ENCODE results near the gene MSI2.

MSI2 gene

GRCh38 chr17:57541472-57542394 lies 285.4 kb downstream of the MSI2 start:
- no peak for DNase-seq (ENCODE audit: low read depth)

- DNase-seq (ENCODE audit: low read depth): no peak
These were observed 286.2 kb downstream of the MSI2 start for GRCh38 chr17:57542510-57542909.

- DNase-seq (ENCODE audit: low read depth): no peak
These were observed 286.9 kb downstream of the MSI2 start for GRCh38 chr17:57543230-57543629.

GRCh38 chr17:57544401-57544800 lies 288.1 kb downstream of the MSI2 start:
- no peak for DNase-seq (ENCODE audit: low read depth)

GRCh38 chr17:57544834-57545463 lies 288.6 kb downstream of the MSI2 start:
- no peak for DNase-seq (ENCODE audit: low read depth)

GRCh38 chr17:57545731-57546342 lies 289.5 kb downstream of the MSI2 start:
- no peak for DNase-seq (ENCODE audit: low read depth)

- no peak for DNase-seq (ENCODE audit: low read depth)
These were observed 292.4 kb downstream of the MSI2 start for GRCh38 chr17:57548421-57549410.

- no peak for DNase-seq (ENCODE audit: low read depth)
These were observed 293.1 kb downstream of the MSI2 start for GRCh38 chr17:57549468-57549867.

- DNase-seq (ENCODE audit: low read depth): no peak
These were observed 293.7 kb downstream of the MSI2 start for GRCh38 chr17:57550016-57550415.

- DNase-seq (ENCODE audit: low read depth): no peak
These were observed 294.5 kb downstream of the MSI2 start for GRCh38 chr17:57550668-57551315.

GRCh38 chr17:57551321-57552079 lies 295.2 kb downstream of the MSI2 start:
- DNase-seq (ENCODE audit: low read depth): no peak

- no peak for DNase-seq (ENCODE audit: low read depth)
These were observed 295.8 kb downstream of the MSI2 start for GRCh38 chr17:57552114-57552624.

GRCh38 chr17:57553526-57553925 lies 297.2 kb downstream of the MSI2 start:
- no peak for DNase-seq (ENCODE audit: low read depth)

- no peak for DNase-seq (ENCODE audit: low read depth)
These were observed 297.9 kb downstream of the MSI2 start for GRCh38 chr17:57553991-57554825.

- no peak for DNase-seq (ENCODE audit: low read depth)
These were observed 298.7 kb downstream of the MSI2 start for GRCh38 chr17:57554826-57555635.

GRCh38 chr17:57555636-57556175 lies 299.4 kb downstream of the MSI2 start:
- DNase-seq (ENCODE audit: low read depth): no peak

- no peak for DNase-seq (ENCODE audit: low read depth)
These were observed 300.0 kb downstream of the MSI2 start for GRCh38 chr17:57556320-57556719.

- DNase-seq (ENCODE audit: low read depth): no peak
These were observed 300.7 kb downstream of the MSI2 start for GRCh38 chr17:57556977-57557376.

Measured in activated T-helper 1 cell treated with Interleukin-2 at 50 U/mL for 16 hours (primary cell).